ENCODE results near the gene SGCD. TPM values are rescaled to one million over a fixed set of nuclear protein-coding genes. Genes with fewer than 3 reads are reported as not detected.

Gene SGCD
- total and polyA plus RNA-seq, 9 of the 15 experiments (the other 6 are each of a cell fraction or from before 2014, with no cell fraction given): not detected

- TF ChIP-seq USF1 (CRISPR knock-in tag; IDR thresholded peaks at IDR 0.05) (no peak), JUN (IDR thresholded peaks at IDR 0.05; ENCODE audit: borderline replicate concordance, low read depth, low read length) (no peak), JUN (CRISPR knock-in tag; IDR thresholded peaks at IDR 0.05; ENCODE audit: borderline replicate concordance) (no peak), ZMIZ1 (IDR thresholded peaks at IDR 0.05; ENCODE audit: low read depth in 2 of 2, low read length in 2 of 2) (no peak), TCFL5 (CRISPR knock-in tag; conservative IDR thresholded peaks at IDR 0.05) (no peak), NR2C1 (IDR thresholded peaks at IDR 0.05) (no peak), NR2C1 (tag; IDR thresholded peaks at IDR 0.05) (no peak)
Observed at GRCh38 chr5:156678484-156678883, 351.5 kb downstream of the SGCD start (continued).

- CTCF ChIA-PET (ENCODE audit: low intra/inter-chr PET ratio): no interaction called here
- WGBS (ENCODE audit: insufficient coverage, low coverage, missing lambda C conversion rate): 3% methylated on average over 10 of the region's 10 CpGs
- no TSS peak for BruUV-seq (replicated peaks)
- TF ChIP-seq ZBTB2 (IDR thresholded peaks at IDR 0.05): no peak
- no peak for TF ChIP-seq ZNF561 (CRISPR knock-in tag; conservative IDR thresholded peaks at IDR 0.05)
- TF ChIP-seq ZBTB17 (CRISPR knock-in tag; IDR thresholded peaks at IDR 0.05): no peak
- no peak for TF ChIP-seq NFIC (IDR thresholded peaks at IDR 0.05)
- TF ChIP-seq ZNF384 (IDR thresholded peaks at IDR 0.05; ENCODE audit: low read depth, low read length): no peak
- no peak for TF ChIP-seq BMI1 (IDR thresholded peaks at IDR 0.05; ENCODE audit: low read length)
- no peak for TF ChIP-seq ZNF134 (CRISPR knock-in tag; conservative IDR thresholded peaks at IDR 0.05)
- TF ChIP-seq ARID1B (IDR thresholded peaks at IDR 0.05): no peak
- no peak for TF ChIP-seq MCM5 (IDR thresholded peaks at IDR 0.05; ENCODE audit: low read depth)
- no peak for TF ChIP-seq ZNF707 (CRISPR knock-in tag; conservative IDR thresholded peaks at IDR 0.05)
- no peak for TF ChIP-seq ATF2 (CRISPR knock-in tag; IDR thresholded peaks at IDR 0.05)
Observed at GRCh38 chr5:156680831-156681230, 353.9 kb downstream of the SGCD start.

More at GRCh38 chr5:156680831-156681230, 353.9 kb downstream of the SGCD start:
- Histone ChIP-seq H3K9ac (ENCODE audit: insufficient read depth in 1 of 2, low read depth in 2 of 2, low read length in 2 of 2) (no peak overlapping the region), H4K20me1 (replicated peaks; ENCODE audit: control insufficient read depth, insufficient read depth, low read length) (no peaks in the 10 kb centered on the region), H3K4me2 (ENCODE audit: insufficient read depth, low read length) (no peak overlapping the region), H3K4me3 (no peak overlapping the region), H3K79me2 (ENCODE audit: control insufficient read depth, insufficient read depth, low read length) (no peaks in the 10 kb centered on the region), H3K36me3 (ENCODE audit: control insufficient read depth, insufficient read depth, low read length) (no peaks in the 10 kb centered on the region), H3K27ac (ENCODE audit: extremely low read depth, low read depth, low read length) (no peak overlapping the region), H3K27me3 (ENCODE audit: control insufficient read depth in 2 of 2, insufficient read depth in 2 of 2, low read length in 2 of 2) (no peaks in the 10 kb centered on the region), H3K9me3 (replicated peaks; ENCODE audit: control insufficient read depth, insufficient read depth, low read depth, low read length) (no peaks in the 10 kb centered on the region; the same call in 1 of the 2 replicates), H3K9me1 (ENCODE audit: control insufficient read depth, insufficient read depth, low read length) (no peaks in the 10 kb centered on the region), H3K4me1 (replicated peaks in 1 of 2; ENCODE audit: control insufficient read depth in 2 of 2, insufficient read depth in 2 of 2, low read length in 2 of 2) (no peaks in the 10 kb centered on the region), H2AFZ (ENCODE audit: low read depth, low read length) (no peak overlapping the region)
- in situ Hi-C loops (cut with MboI) (no loop called here), intact Hi-C loops (cut with micrococcal nuclease) (no loop called here)
- DNase-seq (ENCODE audit: extremely low read depth in 1 of 4, low spot score in 3 of 4) (no peak), ATAC-seq (no peak), FAIRE-seq (no peak)
- POLR2A ChIA-PET: no interaction called here
